PFSK-1 (cell line): Measurements from ENCODE around the gene NFRKB.

Experiments
- POLR2AphosphoS5 ChIP-seq: IDR thresholded peaks from 2 replicates; pipeline ENCODE4 v1.6.1; 2012; ENCODE audit warnings: low read depth, mild to moderate bottlenecking, control low read depth, low read length, moderate library complexity
- SIN3A ChIP-seq: IDR thresholded peaks from 2 replicates; pipeline ENCODE4 v1.6.1; 2012; ENCODE audit warnings: mild to moderate bottlenecking, low read length, moderate library complexity, borderline replicate concordance; ENCODE audit not compliant: insufficient read depth
- TAF1 ChIP-seq: IDR thresholded peaks from 2 replicates; pipeline ENCODE4 v1.6.1; 2012; ENCODE audit warnings: low read length, control low read depth, borderline replicate concordance; ENCODE audit not compliant: insufficient read depth
- TF ChIP-seq, protein P1 (sequence below), 2 experiments: IDR thresholded peaks; 2 replicates each; pipeline versions ENCODE4 v1.6.1 to v1.8.0; 2011 to 2012; ENCODE audit warnings: low read depth in 2 of 2, low read length in 2 of 2, control low read depth in 1 of 2, inconsistent platforms in 1 of 2, mild to moderate bottlenecking in 1 of 2, moderate library complexity in 1 of 2; ENCODE audit not compliant: insufficient read depth in 1 of 2

GRCh38 chr11:129861702-129862522 is 33.5 kb downstream of the NFRKB start:
- TF ChIP-seq SIN3A (no peak), POLR2AphosphoS5 (no peak), TAF1 (no peak)
- TF ChIP-seq, protein P1, sequence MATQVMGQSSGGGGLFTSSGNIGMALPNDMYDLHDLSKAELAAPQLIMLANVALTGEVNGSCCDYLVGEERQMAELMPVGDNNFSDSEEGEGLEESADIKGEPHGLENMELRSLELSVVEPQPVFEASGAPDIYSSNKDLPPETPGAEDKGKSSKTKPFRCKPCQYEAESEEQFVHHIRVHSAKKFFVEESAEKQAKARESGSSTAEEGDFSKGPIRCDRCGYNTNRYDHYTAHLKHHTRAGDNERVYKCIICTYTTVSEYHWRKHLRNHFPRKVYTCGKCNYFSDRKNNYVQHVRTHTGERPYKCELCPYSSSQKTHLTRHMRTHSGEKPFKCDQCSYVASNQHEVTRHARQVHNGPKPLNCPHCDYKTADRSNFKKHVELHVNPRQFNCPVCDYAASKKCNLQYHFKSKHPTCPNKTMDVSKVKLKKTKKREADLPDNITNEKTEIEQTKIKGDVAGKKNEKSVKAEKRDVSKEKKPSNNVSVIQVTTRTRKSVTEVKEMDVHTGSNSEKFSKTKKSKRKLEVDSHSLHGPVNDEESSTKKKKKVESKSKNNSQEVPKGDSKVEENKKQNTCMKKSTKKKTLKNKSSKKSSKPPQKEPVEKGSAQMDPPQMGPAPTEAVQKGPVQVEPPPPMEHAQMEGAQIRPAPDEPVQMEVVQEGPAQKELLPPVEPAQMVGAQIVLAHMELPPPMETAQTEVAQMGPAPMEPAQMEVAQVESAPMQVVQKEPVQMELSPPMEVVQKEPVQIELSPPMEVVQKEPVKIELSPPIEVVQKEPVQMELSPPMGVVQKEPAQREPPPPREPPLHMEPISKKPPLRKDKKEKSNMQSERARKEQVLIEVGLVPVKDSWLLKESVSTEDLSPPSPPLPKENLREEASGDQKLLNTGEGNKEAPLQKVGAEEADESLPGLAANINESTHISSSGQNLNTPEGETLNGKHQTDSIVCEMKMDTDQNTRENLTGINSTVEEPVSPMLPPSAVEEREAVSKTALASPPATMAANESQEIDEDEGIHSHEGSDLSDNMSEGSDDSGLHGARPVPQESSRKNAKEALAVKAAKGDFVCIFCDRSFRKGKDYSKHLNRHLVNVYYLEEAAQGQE (IDR thresholded peaks at IDR 0.05; ENCODE audit: insufficient read depth in 1 of 2, low read depth in 2 of 2, low read length in 2 of 2) = no peak
